Activated CD8-positive, alpha-beta memory T cell treated with anti-CD3 and anti-CD28 coated beads, Interleukin-2, amount 50 U/mL, for 1 hour (primary cell): ENCODE results near the gene CAMK1.
A peak's percentile ranks its signal among the peaks of the same experiment; 100 is the strongest.

Experiments used
- DNase-seq: peaks from one replicate; pipeline ENCODE4 v3.0.0-alpha.2; 2020; ENCODE audit errors: extremely low read depth

The CAMK1 gene

DNA sequence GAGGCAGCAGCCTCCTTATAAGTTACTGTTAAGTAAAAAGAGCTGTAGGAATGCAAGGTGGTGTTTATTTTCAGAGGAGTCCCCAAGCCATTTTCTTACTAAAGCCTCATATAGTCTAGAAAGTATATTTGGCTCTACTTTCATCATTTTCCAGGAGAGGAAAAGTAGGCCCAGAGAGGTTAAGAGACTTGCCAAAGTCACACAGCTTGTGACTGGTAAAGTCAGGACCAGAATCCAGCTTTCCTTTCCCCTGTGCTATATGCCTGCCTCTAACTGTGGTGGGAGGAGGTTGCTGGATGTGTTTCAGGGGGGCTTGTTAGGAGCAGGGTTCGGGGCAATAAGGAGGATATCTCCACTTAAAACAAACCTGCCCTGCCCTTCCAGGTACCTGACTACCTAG is 27.2 kb downstream of the CAMK1 start:
- DNase-seq = no peak

- DNase-seq = no peak
Measured at GRCh38 chr3:9739181-9739580, 30.6 kb downstream of the CAMK1 start.

GRCh38 chr3:9736831-9737230 is 32.9 kb downstream of the CAMK1 start:
- DNase-seq = no peak

GRCh38 chr3:9732740-9733115 is 37.0 kb downstream of the CAMK1 start:
- no peak for DNase-seq

DNA sequence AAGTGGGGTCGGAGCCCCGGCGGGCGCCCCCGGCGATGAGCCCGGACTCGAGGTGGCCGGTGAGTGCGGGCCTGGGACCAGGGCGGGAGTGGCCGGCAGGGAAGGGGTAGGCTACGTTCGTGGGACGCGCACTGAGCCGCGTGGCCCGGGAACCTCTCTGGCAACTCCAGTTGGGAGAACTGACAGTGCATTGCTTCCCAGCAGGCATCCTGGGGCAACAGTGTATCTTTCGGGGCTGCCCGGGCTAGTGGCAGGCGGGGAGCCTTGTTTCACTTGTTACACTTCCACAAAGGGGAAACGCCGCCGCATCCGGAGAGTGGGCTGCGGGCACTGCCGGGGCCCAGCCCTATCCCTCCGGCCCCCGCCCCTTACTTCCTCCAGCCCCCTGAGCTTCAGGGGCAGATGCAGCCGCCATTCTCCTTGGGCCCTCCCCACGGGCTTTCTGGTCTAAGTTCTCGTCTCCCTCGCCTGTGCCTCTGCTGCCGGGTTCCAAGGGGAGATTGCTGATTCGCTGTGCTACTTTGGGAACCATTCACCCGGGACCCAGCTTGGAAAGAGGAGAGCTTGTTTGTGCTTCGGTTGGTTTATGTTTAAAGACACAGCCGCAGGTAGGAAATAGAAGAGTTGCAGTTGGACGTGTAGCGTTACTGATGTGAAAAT is 37.5 kb downstream of the CAMK1 start:
- DNase-seq = no peak

DNA sequence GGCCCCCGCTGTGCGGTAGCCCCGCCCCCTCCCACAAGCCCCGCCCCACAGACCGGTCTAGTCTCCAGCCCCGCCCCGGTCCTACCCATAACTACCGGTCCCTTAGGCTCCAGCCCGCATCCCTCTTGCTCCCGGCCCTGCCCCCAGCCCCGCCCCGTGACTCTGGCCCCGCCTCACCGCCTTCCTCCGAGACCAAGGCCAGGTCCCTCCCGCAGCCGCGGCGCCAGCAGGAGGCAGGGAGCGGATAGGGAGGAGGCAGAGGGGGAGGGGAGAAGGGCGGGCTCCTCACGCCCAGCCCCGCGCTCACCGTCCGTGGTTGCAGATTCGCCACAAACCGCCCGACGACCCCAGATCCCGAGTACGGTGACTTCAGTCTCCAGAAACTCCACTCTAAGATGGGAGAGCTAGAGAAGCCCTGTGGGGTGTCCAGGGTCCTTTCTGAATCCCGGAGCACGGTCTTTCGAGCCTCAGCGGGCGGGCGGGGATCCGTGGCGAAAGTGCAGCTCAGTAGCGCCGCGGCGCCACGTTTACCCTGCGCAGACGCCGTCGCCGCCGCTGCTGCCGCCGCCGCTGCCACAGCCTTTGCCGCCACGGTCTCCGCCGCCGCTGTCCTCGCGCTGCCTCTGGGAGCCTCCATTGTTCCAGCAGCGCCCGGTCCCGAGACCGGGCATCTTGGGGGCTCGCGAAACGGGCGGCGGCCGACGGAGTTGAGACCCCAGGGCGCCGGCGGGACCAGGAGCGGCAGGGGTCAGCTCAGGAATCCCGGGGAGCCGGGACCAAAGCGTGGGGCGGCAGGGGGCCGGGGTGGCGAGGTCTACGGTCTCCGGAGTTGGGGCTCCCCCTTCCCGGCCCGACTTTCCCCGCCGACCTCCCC is 38.3 kb downstream of the CAMK1 start, which contains the start of gene BRPF1:
Gene BRPF1 (plus strand): TSS at position 530 of the 874 bp plus-strand sequence. CDS start 2,406 bp downstream, outside the sequence.
- DNase-seq = peak; percentile 92

GRCh38 chr3:9730657-9731205 is 39.0 kb downstream of the CAMK1 start:
- no peak for DNase-seq

GRCh38 chr3:9729419-9729818 is 40.3 kb downstream of the CAMK1 start:
- no peak for DNase-seq

GRCh38 chr3:9727743-9728142 is 42.0 kb downstream of the CAMK1 start:
- DNase-seq = no peak

DNA sequence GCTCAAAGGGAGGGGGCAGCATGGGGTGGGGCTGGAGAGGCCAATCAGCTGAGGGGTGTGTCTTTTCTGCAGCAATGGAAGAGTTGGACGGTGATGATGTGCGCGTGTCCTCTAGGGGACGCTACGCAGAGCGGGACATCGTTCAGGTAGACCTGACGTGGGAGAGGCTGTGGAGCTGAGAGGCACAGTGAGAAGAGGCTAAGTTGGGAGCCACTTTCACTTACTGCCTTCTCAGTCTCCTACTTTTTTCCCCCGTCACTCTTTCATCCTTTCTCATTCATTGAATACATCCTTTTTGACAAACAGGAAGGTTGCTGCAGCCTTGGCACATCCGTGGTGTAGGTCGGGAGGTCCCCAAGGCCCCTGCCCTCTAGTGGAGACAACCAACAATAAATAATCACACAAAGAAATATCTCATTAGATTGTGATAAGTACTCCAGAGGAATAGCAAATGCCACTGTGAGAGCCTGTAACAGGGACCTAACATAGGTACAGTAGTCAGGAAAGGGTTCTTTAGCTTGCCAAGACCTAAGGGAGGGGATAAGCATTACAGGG is 42.6 kb downstream of the CAMK1 start:
- no peak for DNase-seq

DNA sequence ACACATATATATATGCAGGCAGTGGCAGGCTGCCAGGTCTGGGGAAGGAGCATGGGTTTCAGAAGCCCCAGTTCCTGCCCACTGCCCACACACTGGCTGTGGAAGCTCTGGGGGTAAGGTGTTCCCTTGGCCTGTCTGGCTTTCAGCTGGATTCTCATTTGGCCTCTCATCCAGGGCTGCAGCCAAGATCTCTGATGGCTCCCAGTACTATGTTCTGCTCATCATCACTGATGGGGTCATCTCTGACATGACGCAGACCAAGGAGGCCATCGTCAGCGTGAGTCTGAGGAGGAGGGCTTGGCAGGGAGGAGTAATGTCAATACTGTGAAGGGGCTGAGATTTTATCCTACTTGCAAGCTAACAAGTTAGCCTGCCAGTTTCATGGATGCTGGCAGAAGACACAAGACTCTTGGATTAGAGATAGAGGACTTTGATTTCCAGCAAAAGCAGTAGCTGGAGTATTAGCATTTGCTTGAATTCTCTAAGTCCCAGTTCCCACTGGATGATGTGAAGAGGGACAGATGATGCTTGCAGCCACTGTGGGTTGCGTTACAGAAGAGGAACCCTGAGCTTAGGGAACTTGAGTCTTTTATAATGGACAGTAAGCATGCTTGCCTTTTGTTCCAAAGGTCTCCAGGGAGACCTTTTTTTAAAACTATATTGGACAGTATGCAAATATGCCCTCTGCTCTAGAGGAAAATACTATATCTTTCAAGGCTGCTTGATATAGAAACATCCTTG is 43.8 kb downstream of the CAMK1 start:
- DNase-seq = no peak

DNA sequence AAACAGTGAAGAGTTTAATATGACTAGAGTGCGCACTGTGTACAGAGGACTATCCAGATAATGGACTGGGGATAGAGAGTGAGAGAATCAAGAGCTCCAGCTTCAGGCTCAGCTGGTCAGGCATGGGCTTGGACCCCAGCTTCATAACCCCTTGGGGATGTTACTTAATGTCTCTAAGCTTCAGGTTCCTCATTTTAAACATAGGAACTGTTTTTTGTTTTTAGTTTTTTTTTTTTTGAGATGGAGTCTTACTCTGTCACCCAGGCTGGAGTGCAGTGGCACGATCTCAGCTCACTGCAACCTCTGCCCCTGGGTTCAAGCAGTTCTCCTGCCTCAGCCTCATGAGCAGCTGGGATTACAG is 48.1 kb downstream of the CAMK1 start:
- DNase-seq = no peak

DNA sequence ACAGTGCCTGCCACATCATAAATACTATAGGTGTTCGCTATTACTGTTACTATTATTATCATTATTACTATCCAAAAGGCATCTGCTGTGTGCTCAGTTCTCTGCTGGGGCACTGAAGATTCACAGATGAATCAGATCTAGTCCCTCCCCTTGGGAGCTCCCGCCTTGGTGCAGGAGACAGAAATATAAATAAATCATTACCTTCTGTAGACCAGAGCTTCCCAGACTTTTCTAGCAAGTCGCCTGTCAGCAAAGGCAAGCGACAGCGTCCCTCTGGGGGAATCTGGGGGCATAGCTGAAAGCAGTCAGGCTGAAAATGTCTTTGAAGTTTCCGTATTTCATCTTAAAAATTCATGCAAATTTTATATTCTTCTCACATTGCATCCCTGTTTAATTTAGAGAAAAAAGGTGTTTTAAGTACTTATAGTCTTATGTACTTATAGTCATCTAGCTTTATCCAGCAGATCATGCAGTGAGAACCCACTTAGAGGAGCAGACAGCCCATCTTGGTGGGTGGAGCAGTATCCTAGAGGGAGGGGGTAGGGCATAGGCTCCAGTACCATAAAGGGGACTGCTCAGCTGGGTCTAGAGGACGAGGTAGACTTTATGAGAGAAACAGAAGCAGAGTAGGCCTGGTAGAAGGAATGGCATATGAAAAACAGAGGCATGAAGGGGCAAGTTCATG is 48.6 kb downstream of the CAMK1 start:
- no peak for DNase-seq

GRCh38 chr3:9718118-9718517 is 51.6 kb downstream of the CAMK1 start:
- DNase-seq = no peak

GRCh38 chr3:9717563-9717962 is 52.2 kb downstream of the CAMK1 start:
- DNase-seq = no peak

GRCh38 chr3:9716801-9717555 is 52.8 kb downstream of the CAMK1 start:
- DNase-seq = no peak

GRCh38 chr3:9715764-9716437 is 53.8 kb downstream of the CAMK1 start:
- no peak for DNase-seq

GRCh38 chr3:9715136-9715535 is 54.6 kb downstream of the CAMK1 start:
- no peak for DNase-seq

- DNase-seq = no peak
Measured at GRCh38 chr3:9713142-9713541, 56.6 kb downstream of the CAMK1 start.

DNA sequence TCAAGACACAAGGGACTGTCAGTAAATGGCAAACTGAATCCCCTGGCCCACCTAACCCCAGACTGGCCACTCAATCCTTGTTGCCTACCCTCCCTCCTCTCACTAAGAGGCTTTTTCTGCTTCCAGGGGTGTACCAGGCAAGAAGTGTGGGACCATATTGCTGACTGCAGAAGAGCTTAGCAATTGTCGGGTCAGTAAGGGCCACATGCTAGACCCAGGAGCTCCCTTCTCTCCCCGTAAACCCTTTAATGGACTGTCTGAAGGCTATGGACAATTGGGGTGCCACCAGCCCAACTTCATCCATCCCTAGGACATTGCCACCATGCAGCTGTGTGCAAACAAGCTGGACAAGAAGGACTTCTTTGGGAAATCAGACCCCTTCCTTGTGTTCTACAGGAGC is 57.3 kb downstream of the CAMK1 start:
- DNase-seq = no peak
